GM23248 (cell line): Measurements from ENCODE around the gene HAUS2. TPM values are rescaled to one million over a fixed set of nuclear protein-coding genes. Genes with fewer than 3 reads are reported as not detected.

ENCODE experiments used
- DNase-seq: peaks from one replicate; pipeline ENCODE4 v3.0.0-alpha.2; 2015
- H2AFZ ChIP-seq: fragments of 200-600 bp; sonication (generic); 2 replicates; pipeline ENCODE4 v1.6.1; 2016; ENCODE audit warnings: antibody characterized with exemption
- H3F3A ChIP-seq: fragments of 200-600 bp; sonication (generic); 2 replicates; pipeline ENCODE4 v1.6.1; 2016; ENCODE audit warnings: mild to moderate bottlenecking, antibody characterized with exemption, mixed run types; ENCODE audit not compliant: insufficient read depth
- H3K27ac ChIP-seq: fragments of 200-600 bp; sonication (generic); 2 replicates; pipeline ENCODE4 v1.5.1; 2016; ENCODE audit warnings: mild to moderate bottlenecking
- H3K27me3 ChIP-seq: fragments of 200-600 bp; sonication (generic); replicated peaks from 2 replicates; pipeline ENCODE4 v1.6.1; 2016; ENCODE audit warnings: mild to moderate bottlenecking; ENCODE audit not compliant: insufficient read depth
- H3K36me3 ChIP-seq: fragments of 200-600 bp; sonication (generic); 2 replicates; pipeline ENCODE4 v1.6.1; 2016; ENCODE audit warnings: low read depth, mild to moderate bottlenecking
- H3K4me1 ChIP-seq: fragments of 200-600 bp; sonication (generic); 2 replicates; pipeline ENCODE4 v1.6.1; 2016; ENCODE audit warnings: mild to moderate bottlenecking; ENCODE audit not compliant: insufficient read depth
- H3K4me2 ChIP-seq: fragments of 200-600 bp; sonication (generic); one replicate; pipeline ENCODE4 v1.6.1; 2016; ENCODE audit warnings: mild to moderate bottlenecking; ENCODE audit not compliant: unreplicated experiment
- H3K4me3 ChIP-seq: fragments of 200-600 bp; sonication (generic); 2 replicates; pipeline ENCODE4 v1.5.1; 2016; ENCODE audit warnings: mild to moderate bottlenecking
- H3K79me2 ChIP-seq: fragments of 200-600 bp; sonication (generic); 2 replicates; pipeline ENCODE4 v1.6.1; 2016; ENCODE audit warnings: mild to moderate bottlenecking; ENCODE audit not compliant: insufficient read depth
- H3K9ac ChIP-seq: fragments of 200-600 bp; sonication (generic); 2 replicates; pipeline ENCODE4 v1.6.1; 2016; ENCODE audit warnings: mild to moderate bottlenecking
- H3K9me2 ChIP-seq: fragments of 200-600 bp; sonication (generic); 2 replicates; pipeline ENCODE4 v1.6.1; 2016; ENCODE audit warnings: mixed run types, mild to moderate bottlenecking, moderate library complexity; ENCODE audit not compliant: insufficient read depth
- H3K9me3 ChIP-seq: fragments of 200-600 bp; sonication (generic); one replicate; pipeline ENCODE4 v1.6.1; 2017; ENCODE audit warnings: low read depth
- H4K20me1 ChIP-seq: fragments of 200-600 bp; sonication (generic); 2 replicates; pipeline ENCODE4 v1.6.0; 2016; ENCODE audit not compliant: insufficient read depth
- EZH2 ChIP-seq: fragments of 200-600 bp; sonication (generic); IDR thresholded peaks from 2 replicates; pipeline ENCODE4 v1.6.1; 2018; ENCODE audit warnings: antibody characterized with exemption, mild to moderate bottlenecking; ENCODE audit not compliant: insufficient read depth, poor library complexity, severe bottlenecking
- EZH2phosphoT487 ChIP-seq: fragments of 200-600 bp; sonication (generic); IDR thresholded peaks from 2 replicates; pipeline ENCODE4 v1.6.1; 2018; ENCODE audit warnings: antibody characterized with exemption, moderate library complexity, mild to moderate bottlenecking, low read depth; ENCODE audit not compliant: insufficient read depth
- WGBS, 2 experiments: methylation state at CpG; one replicate each; pipeline ENCODE4 v1.1.6; 2015 to 2017; ENCODE audit warnings: low lambda C conversion rate in 2 of 2, low coverage in 1 of 2; ENCODE audit errors: missing lambda C conversion rate in 2 of 2; 5-methylcytosine and 5-hydroxymethylcytosine counted together
- in situ Hi-C: fragments of 300-500 bp; cut with MboI; formaldehyde crosslinking; loops from 2 replicates; pipeline ENCODE4 v1.15.0; 2020
- polyA plus RNA-seq: library from polyadenylated mRNA; unstranded; fragments of >200 nt; fragmentation: Nextera tagmentation; extraction: Ambion mirVana; gene quantifications from 2 replicates; pipeline ENCODE4 v1.2.1, GENCODE V29; 2016
- total RNA-seq: library from RNA; depleted of rRNA; stranded (reverse); fragments of >200 nt; shearing (Covaris generic); gene quantifications from 2 replicates; pipeline ENCODE4 v1.2.3, GENCODE V29; 2014

Gene HAUS2
- total and polyA plus RNA-seq, 2 experiments from 2014 or later = 22.1 to 41.9 TPM

- Histone ChIP-seq H3K27me3 (no peaks in the 10 kb centered on the region), H3K4me2 (no peak overlapping the region), H3F3A (no peaks in the 10 kb centered on the region), H3K4me3 (no peak overlapping the region), H3K9ac (no peak overlapping the region), H3K9me3 (no peaks in the 10 kb centered on the region), H3K4me1 (no peaks in the 10 kb centered on the region), H4K20me1 (no peaks in the 10 kb centered on the region), H3K9me2 (no peaks in the 10 kb centered on the region), H2AFZ (no peak overlapping the region), H3K79me2 (no peaks in the 10 kb centered on the region), H3K27ac (no peak overlapping the region), H3K36me3 (no peaks in the 10 kb centered on the region)
- peak; percentile 69 for DNase-seq
- in situ Hi-C loops = no loop called here
- WGBS, 2 experiments = 78 to 81% methylated on average over 9 to 10 of the region's 10 CpGs
- TF ChIP-seq EZH2phosphoT487 = no peak
- no peak for TF ChIP-seq EZH2
These were observed 42.7 kb downstream of the HAUS2 start for GRCh38 chr15:42591238-42591934.

DNA sequence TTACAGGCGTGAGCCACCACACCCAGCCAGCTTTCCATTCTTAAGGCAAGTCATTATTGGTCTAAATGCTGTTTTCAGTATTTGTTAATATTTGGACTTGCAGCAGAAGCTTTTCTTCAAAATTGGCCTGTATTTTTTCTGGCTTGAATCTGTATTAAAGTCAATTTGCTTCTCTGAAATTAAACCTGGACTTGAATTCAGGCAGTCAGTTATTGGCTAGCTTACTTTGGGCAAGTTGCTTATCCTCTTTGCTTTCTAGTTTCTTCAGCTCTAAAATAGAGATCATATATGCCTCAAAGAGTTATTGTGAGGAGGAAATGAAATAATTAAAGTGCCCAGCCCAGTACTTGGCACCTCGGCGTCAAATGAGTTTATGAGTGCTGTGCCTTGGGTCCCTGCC, 44.1 kb downstream of the HAUS2 start:
- Histone ChIP-seq H3K27me3 (no peaks in the 10 kb centered on the region), H3K4me1 (no peaks in the 10 kb centered on the region), H3K4me2 (no peak overlapping the region), H4K20me1 (no peaks in the 10 kb centered on the region), H2AFZ (0 out of 2 replicates have a peak overlapping the region, but pooled peaks have one; percentile 2), H3K9me2 (no peaks in the 10 kb centered on the region), H3K9me3 (no peaks in the 10 kb centered on the region), H3K27ac (no peak overlapping the region), H3K4me3 (no peak overlapping the region), H3K9ac (no peak overlapping the region), H3F3A (no peaks in the 10 kb centered on the region), H3K79me2 (no peaks in the 10 kb centered on the region), H3K36me3 (no peaks in the 10 kb centered on the region)
- in situ Hi-C loops = no loop called here
- no peak for TF ChIP-seq EZH2phosphoT487
- TF ChIP-seq EZH2 = no peak
- WGBS, 2 experiments = 49 to 61% methylated on average over 3 of the region's 3 CpGs
- no peak for DNase-seq

GRCh38 chr15:42593143-42593542, 44.5 kb downstream of the HAUS2 start:
- TF ChIP-seq EZH2 (no peak), EZH2phosphoT487 (no peak)
- no peaks in the 10 kb centered on the region for H3K27me3 ChIP-seq
- no peak overlapping the region for H3K9ac ChIP-seq
- no peaks in the 10 kb centered on the region for H3K79me2 ChIP-seq
- no peak overlapping the region for H3K4me3 ChIP-seq
- no peaks in the 10 kb centered on the region for H4K20me1 ChIP-seq
- no peaks in the 10 kb centered on the region for H3F3A ChIP-seq
- WGBS, 2 experiments = 43 to 46% methylated on average over 4 of the region's 4 CpGs
- H3K36me3 ChIP-seq = no peaks in the 10 kb centered on the region
- no peak overlapping the region for H3K4me2 ChIP-seq
- no peaks in the 10 kb centered on the region for H3K9me3 ChIP-seq
- H3K9me2 ChIP-seq = no peaks in the 10 kb centered on the region
- peak overlapping the region; percentile 2; the same call in 1 of the 2 replicates for H2AFZ ChIP-seq
- H3K4me1 ChIP-seq = no peaks in the 10 kb centered on the region
- peak; percentile 59 for DNase-seq
- H3K27ac ChIP-seq = no peak overlapping the region
- in situ Hi-C loops = no loop called here

DNA sequence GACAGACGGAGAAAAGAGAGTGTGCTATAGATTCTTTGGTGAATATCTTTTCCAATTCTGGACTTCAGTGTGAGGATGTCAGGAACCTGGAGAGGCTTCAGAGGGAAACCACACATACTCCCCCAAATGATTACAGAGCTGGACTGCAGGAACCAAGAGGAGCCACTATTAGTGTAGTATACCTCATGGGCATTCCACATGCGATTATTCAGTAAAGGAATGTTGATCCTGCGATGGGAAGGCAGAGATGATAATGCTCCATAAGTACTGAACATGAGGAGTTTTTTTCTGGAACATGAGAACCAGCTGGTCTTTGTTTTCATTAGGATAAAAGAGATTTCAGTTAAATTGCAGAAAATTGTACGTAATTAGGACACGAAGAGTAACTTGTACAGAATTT, 45.5 kb downstream of the HAUS2 start:
- TF ChIP-seq EZH2phosphoT487 = no peak
- no peak for TF ChIP-seq EZH2
- no peaks in the 10 kb centered on the region for H3K79me2 ChIP-seq
- H3K4me3 ChIP-seq = no peak overlapping the region
- H3K27me3 ChIP-seq = no peaks in the 10 kb centered on the region
- no peaks in the 10 kb centered on the region for H4K20me1 ChIP-seq
- H3K27ac ChIP-seq = no peak overlapping the region
- H3K4me1 ChIP-seq = no peaks in the 10 kb centered on the region
- no peaks in the 10 kb centered on the region for H3F3A ChIP-seq
- H3K9me2 ChIP-seq = no peaks in the 10 kb centered on the region
- H3K9me3 ChIP-seq = no peaks in the 10 kb centered on the region
- no peak overlapping the region for H3K9ac ChIP-seq
- in situ Hi-C loops = no loop called here
- H3K36me3 ChIP-seq = no peaks in the 10 kb centered on the region
- peak overlapping the region; percentile 43; the same call in 1 of the 2 replicates for H2AFZ ChIP-seq
- peak; percentile 12 for DNase-seq
- WGBS, 2 experiments = 38 to 49% methylated on average over 5 of the region's 5 CpGs
- H3K4me2 ChIP-seq = no peak overlapping the region
